ENCODE results near the gene ZNF470.
A peak's percentile ranks its signal among the peaks of the same experiment; 100 is the strongest.

ZNF470 gene

DNA sequence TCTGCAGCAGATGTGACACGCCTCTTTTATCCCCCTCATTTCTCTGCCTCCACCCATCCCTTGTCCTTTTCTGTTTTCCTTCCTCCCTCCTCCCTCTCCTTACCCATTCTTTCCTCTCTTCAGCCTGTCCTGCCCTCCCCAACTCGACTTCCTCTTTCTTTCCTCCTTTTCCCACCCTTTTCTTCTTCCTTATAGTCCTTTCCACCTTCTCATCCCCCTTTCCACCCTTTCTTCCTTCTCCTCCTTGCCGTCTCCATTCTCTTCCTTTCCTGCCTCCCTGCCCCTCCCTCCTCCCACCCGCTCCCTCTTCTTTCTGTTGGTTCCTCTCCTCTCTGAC lies 27.1 kb downstream of the ZNF470 start:
- FAIRE-seq (no peak), DNase-seq (ENCODE audit: insufficient read length, low spot score) (no peak)
- TF ChIP-seq CTCF (IDR thresholded peaks at IDR 0.05; ENCODE audit: insufficient read depth, missing control alignments) = no peak

DNA sequence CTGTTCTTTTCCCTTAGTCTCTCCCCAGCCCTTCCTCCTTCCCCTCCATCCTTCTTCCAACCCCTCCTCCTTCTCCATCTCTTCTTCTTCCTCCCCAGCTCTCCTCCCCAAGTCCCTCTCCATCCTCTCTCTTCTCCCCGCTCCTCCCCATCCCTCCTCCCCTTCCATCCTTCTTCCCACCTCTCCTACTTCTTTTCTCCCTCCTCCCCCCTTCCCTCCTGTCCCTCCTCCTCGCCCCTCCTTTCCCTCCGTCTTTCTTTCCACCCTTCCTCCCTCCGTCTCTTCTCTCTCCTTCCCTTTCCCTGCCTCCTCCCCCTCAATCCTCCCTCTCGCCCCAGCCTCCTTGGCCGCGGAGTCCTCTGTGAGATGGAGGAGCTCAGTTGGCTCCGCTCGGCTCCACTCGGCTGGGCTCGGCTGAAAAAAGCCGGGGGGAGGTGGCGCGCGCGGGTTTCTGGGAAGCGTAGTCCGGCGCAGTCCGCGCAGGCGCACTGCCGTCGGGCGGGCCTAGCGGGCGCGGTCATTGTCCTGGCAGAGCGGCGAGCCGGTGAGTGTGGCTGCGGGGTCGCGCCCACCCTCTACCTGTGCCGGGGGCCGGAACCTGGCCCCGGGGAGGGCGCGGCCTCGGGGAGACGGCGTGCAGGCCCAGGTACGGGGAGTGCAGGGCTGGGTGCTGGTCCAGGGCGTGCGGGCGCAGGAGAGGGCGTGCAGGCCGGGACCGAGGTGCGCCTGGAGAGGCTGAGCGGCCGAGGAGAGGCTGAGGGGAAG lies 27.7 kb downstream of the ZNF470 start, which contains the start of gene ZNF71:
TSS of gene ZNF71 (plus strand) at position 520 of the 765 bp plus-strand sequence. CDS start 6,257 bp downstream, outside the sequence.
- DNase-seq (ENCODE audit: insufficient read length, low spot score) (peak; percentile 92), FAIRE-seq (no peak)
- no peak for TF ChIP-seq CTCF (IDR thresholded peaks at IDR 0.05; ENCODE audit: insufficient read depth, missing control alignments)

- FAIRE-seq = no peak
Measured at GRCh38 chr19:56595548-56595899, 28.3 kb downstream of the ZNF470 start.

GRCh38 chr19:56596676-56597075 lies 29.4 kb downstream of the ZNF470 start:
- no peak for TF ChIP-seq CTCF (IDR thresholded peaks at IDR 0.05; ENCODE audit: insufficient read depth, missing control alignments)
- no peak for DNase-seq (ENCODE audit: insufficient read length, low spot score)
- FAIRE-seq = no peak

More at GRCh38 chr19:56595548-56595899, 28.3 kb downstream of the ZNF470 start:
- TF ChIP-seq CTCF (IDR thresholded peaks at IDR 0.05; ENCODE audit: insufficient read depth, missing control alignments) = no peak
- DNase-seq (ENCODE audit: insufficient read length, low spot score) = no peak

GRCh38 chr19:56597696-56598095 lies 30.4 kb downstream of the ZNF470 start:
- FAIRE-seq = no peak
- no peak for DNase-seq (ENCODE audit: insufficient read length, low spot score)
- no peak for TF ChIP-seq CTCF (IDR thresholded peaks at IDR 0.05; ENCODE audit: insufficient read depth, missing control alignments)

DNA sequence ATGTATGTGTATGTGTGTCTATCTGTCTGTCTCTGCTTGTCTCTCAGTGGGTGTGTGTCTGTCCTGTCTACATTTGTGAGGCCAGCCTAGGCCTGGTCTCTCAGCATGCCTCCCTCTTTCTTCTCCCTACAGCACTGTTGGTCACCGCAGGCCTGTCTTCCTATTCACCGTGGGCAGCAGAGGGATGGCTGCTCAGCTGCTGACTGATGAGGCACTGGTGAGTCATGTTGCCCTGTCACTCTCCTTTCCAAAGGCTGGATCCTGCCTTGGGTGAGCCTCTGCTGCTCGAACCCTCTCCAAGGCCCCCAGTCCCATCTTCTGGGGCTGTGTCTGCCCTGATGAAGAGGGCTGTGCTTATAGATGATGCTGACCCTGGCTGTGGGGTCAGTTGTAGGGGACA lies 34.1 kb downstream of the ZNF470 start:
- FAIRE-seq (no peak), DNase-seq (ENCODE audit: insufficient read length, low spot score) (no peak)
- no peak for TF ChIP-seq CTCF (IDR thresholded peaks at IDR 0.05; ENCODE audit: insufficient read depth, missing control alignments)

DNA sequence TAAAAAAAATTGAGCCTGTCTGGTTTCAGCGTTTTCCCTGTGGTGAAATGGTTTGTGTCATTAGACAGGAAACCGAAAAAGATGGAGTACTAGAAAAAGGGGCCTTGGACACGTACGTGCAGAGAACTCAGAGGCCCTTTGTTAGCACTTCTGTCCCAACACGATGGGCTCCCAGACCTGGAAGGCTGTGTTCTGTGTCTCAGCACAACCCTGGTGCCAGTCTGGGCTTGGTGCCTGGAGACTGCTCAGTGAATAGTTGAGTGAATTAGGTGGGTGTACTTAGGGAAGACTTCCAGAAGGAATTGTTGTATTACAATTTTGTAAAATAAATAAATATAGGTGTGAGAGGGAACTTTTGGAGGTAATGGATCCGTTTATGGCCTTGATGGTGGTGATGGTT lies 36.6 kb downstream of the ZNF470 start:
- FAIRE-seq (no peak), DNase-seq (ENCODE audit: insufficient read length, low spot score) (no peak)
- no peak for TF ChIP-seq CTCF (IDR thresholded peaks at IDR 0.05; ENCODE audit: insufficient read depth, missing control alignments)

Data from D721Med (cell line).